Subcutaneous adipose tissue (tissue), 4 donors: Measurements from ENCODE around the gene ZNF462. TPM values are rescaled to one million over a fixed set of nuclear protein-coding genes. Genes with fewer than 3 reads are reported as not detected.

Experiments
- total RNA-seq, 4 donors: library from RNA; depleted of rRNA; stranded (reverse); fragments of >200 nt; gene quantifications; one replicate each; pipeline ENCODE4 v1.1.0, GENCODE V29; 2016
- TF ChIP-seq, protein P1 (sequence below): fragments of 450-650 bp; IDR thresholded peaks from one replicate; pipeline ENCODE4 v1.5.1; 2016; ENCODE audit warnings: low read depth, mild to moderate bottlenecking, control low read depth, antibody characterized with exemption, moderate library complexity

Gene ZNF462
- total RNA-seq, 4 donors from 2014 or later = 10.3 to 20.5 (median 13.1) TPM

DNA sequence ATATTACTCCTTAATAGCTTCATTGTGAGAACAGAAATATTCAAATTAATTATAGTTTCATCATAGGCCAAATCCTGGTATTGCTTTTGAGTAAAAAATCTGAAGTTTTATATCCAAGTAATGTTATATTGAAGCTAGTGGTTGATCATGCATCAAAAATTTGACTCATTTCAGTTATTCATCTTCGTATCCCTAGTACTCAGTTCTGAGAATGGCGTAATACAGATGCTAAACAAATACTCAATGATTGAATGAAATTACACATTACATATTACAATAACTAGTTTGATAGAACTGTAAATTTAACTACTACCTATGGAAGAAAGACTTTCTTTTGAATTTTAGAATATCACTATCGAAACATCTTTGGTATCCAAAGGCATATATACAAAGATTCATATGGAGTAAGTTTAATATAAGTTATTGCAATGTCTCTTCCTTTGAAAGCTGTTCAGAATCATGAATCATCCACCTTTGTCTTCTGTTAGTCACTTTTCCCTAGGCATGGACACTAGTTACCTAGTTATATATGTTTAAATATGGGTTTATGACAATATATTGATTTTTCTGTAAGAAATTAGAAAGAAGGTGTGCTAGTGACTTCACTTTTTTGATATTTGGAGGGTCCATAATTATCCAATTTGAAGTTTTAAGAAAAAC lies 5.0 kb upstream of the ZNF462 start:
- TF ChIP-seq, protein P1, sequence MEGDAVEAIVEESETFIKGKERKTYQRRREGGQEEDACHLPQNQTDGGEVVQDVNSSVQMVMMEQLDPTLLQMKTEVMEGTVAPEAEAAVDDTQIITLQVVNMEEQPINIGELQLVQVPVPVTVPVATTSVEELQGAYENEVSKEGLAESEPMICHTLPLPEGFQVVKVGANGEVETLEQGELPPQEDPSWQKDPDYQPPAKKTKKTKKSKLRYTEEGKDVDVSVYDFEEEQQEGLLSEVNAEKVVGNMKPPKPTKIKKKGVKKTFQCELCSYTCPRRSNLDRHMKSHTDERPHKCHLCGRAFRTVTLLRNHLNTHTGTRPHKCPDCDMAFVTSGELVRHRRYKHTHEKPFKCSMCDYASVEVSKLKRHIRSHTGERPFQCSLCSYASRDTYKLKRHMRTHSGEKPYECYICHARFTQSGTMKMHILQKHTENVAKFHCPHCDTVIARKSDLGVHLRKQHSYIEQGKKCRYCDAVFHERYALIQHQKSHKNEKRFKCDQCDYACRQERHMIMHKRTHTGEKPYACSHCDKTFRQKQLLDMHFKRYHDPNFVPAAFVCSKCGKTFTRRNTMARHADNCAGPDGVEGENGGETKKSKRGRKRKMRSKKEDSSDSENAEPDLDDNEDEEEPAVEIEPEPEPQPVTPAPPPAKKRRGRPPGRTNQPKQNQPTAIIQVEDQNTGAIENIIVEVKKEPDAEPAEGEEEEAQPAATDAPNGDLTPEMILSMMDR = no peak

DNA sequence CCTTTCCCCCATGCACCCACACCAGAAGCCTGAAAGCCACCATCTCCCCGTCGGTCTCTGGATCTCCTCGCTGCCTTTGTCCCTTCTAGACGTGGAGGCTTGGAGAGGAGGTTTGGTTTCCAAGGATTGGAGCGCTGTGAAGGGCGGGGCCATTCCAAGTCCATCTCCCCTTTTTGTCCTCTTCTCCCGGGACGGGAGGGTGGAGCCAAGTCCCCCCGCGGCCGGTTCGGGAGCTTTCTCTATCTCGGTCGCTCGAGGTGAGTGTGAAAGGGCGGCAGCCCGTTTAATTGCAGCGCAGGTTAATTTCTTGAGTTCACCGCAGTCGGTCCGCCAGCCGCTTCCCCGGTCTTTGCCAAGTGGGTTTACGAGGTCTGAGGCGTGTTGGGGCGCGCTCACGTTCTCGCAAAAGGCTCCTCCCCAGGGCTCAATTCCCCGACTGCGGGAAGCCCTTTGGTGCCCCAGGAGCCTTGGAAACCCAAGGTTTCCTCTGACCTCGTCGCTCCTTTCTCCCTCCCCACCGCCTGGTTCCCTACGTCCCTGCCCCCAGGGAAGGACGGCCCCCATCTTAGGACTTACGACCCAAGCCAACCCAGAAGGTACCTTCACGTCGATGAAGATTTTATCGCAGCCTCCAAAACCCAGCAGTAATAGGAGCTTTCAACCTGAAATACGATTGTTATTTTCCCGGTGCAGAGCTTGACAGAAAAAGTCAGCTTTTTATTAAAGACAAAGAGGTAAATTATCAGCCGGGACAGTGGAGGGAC lies 2.8 kb upstream of the ZNF462 start:
- TF ChIP-seq, protein P1 = no peak

DNA sequence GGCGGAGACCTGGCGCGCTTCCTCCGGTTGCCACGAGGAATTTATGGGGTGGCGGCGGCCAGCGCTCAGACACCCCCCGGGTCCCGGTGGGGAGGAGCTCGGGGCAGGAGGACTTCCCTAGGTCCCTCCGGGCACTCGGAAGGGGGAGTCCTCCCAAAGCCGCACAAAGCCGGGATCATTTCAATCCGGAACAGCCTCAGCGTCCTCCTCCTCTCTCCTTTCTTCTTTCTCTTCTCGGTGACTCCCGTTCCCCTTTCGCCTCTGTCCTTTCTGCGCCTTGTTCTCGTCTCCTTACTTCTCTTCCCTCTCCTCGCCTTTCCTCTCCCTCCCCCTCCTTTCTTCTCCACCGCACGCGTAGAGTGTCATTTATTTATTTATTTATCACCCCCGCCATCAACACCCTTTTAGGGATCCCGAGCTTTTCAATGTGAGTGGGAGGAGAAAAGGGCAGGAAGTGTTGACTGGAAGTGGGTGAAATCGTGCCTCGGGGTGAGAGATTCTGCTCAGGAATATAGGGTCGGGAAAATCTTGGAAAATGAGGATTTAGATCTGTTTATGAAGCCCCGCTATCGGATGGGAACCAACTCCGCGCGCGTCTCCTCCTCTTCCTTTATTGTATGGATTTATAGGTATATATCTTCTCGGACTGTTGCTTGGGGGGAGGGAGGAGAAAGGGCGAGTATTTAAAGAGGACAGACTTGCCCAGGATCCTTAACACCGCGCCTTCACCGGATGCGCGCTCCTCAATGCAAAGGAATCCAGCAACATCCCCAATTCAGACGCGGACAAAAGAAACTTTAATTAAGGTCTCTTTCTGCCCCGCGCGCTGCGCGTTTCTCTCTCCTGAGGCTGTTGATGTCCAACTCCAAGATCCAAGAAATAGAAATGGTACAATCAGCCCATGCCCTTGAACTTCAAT lies 2.0 kb upstream of the ZNF462 start:
- TF ChIP-seq, protein P1 = no peak

DNA sequence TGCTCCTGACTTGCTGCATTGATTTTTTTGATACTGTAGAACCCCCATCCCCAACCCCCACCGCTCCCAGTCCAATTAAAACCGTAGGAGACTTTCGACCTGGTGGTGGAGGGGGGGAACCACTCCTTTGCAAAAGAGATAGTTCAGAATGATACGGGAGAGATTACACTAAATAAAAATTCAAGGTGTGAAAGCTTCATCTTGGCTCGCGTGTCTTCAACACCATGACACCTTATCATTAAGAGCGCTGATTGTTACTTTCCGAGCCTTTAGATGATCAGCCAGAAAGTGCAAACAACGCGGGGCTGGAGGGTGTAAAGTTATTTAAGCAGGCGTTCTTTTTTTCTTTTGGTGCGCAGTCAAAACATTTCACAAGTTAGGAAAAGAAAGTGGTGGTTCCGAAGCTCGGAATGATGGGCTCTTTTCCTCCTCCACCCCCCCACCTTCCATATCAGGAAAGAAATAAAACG lies 1.3 kb upstream of the ZNF462 start:
- TF ChIP-seq, protein P1 = no peak

DNA sequence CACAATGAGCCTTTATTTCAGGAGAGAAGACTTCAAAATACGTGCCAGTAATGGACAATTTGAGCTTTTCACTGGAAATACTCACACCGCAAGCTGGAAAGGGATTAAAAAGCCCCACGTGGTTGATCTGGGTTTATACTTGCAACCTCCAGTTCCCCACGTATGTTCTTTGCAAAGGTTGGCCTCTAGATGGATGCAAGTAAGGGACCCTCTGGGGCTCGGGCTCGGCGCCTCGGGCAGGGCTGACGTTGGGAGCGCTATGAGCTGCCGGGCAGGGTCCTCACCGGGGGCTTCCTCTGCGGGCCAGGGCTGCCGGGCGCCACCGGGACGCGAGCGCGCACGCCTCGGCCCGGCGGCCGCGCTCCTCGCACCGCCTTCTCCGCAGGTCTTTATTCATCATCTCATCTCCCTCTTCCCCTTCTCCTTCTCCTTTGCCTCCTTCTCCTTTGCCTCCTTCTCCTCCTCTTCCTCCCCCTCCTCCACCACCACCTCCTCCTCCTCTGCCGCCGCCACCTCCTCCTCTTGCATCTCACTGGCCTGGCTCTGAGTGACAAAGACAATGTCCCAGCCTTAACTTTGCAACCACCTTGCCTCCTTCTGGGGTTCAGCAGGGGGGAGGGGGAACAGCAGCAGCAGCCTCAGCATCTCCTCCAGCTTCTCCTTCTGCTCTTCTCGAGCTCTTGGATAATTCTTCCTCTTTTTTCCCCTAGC lies 701 bp upstream of the ZNF462 start:
- TF ChIP-seq, protein P1 = no peak

DNA sequence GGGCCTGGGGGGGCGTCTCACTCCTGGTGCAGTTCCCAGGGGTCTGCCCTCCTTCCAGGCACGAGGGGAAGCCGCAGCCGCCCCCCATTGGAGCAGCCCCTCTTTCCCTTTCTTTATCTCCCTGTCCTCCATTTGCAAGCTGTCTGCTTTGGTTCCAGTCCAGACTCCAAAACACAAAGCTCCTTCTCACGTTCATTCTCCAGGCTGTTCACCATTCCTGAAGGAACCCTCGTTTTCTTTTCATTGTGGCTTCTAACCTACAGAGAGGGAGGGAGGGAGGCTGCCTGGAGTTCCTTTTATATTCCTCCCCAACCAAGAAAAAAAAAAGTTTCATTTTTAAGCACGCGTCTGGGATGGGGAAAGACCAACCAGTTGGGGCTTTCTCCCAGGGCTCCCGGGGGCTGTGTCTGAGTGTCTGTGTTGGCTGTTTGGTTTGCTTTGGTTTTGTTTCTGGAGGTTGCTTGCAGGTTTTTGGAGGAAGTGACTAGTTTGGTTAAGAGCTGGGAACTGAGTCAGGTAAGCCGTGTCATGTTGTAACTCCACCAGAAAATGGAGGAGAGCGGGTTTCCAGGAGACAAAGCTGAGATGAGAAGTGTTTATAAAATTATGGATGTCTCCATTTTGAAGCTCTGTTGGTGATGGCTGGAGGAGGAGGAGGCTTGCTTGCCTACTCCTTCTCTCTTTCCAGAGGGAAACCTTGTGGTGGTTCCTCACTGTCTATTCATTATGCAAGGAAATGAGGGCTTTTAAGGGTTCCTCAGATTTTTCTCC lies 1.6 kb downstream of the ZNF462 start:
- TF ChIP-seq, protein P1 = no peak
